WTC11 (cell line): ENCODE results near the gene NME4. TPM values are rescaled to one million over a fixed set of nuclear protein-coding genes. Genes with fewer than 3 reads are reported as not detected.

Experiments
- ATAC-seq: fragments of 200-7000 bp; cut with Tn5 transposase; 2 replicates; pipeline ENCODE4 v1.10.0; 2021; ENCODE audit warnings: mild to moderate bottlenecking, moderate library complexity
- CTCF ChIA-PET: fragments of 300-600 bp; sonication (Branson Sonifier 250); formaldehyde crosslinking; loops from one replicate; lab custom pipeline; 2021; ENCODE audit warnings: antibody characterized with exemption; lab: Charles Lee
- POLR2A ChIA-PET: fragments of 350-600 bp; sonication (Branson Sonifier 250); formaldehyde crosslinking; loops from one replicate; lab custom pipeline; 2021; ENCODE audit warnings: antibody characterized with exemption; lab: Charles Lee
- DNase-seq: peaks from one replicate; pipeline ENCODE4 v3.0.0; 2021; ENCODE audit warnings: low spot score
- H3K27ac Mint-ChIP-seq: 2 replicates; pipeline ENCODE4 v1.8.0; 2021; ENCODE audit warnings: mixed read lengths
- H3K27me3 Mint-ChIP-seq: 2 replicates; pipeline ENCODE4 v1.8.0; 2021; ENCODE audit warnings: low read depth, mild to moderate bottlenecking, moderate library complexity, mixed read lengths
- H3K36me3 Mint-ChIP-seq: 2 replicates; pipeline ENCODE4 v1.8.0; 2021; ENCODE audit warnings: mixed read lengths
- H3K4me1 Mint-ChIP-seq: 2 replicates; pipeline ENCODE4 v1.8.0; 2022; ENCODE audit warnings: mixed read lengths
- H3K4me3 Mint-ChIP-seq: 2 replicates; pipeline ENCODE4 v1.8.0; 2021; ENCODE audit warnings: mild to moderate bottlenecking, moderate library complexity, mixed read lengths
- H3K9me3 Mint-ChIP-seq: 2 replicates; pipeline ENCODE4 v1.8.0; 2021; ENCODE audit warnings: mixed read lengths
- AR ChIP-seq: fragments of 250-450 bp; sonication (Bioruptor Pico); IDR thresholded peaks from 2 replicates; pipeline ENCODE4 v1.9.0; 2021; ENCODE audit warnings: mild to moderate bottlenecking
- CDX4 ChIP-seq: fragments of 250-450 bp; sonication (Bioruptor Pico); IDR thresholded peaks from 2 replicates; pipeline ENCODE4 v1.9.0; 2021; ENCODE audit warnings: moderate library complexity, mild to moderate bottlenecking, inconsistent platforms, borderline replicate concordance
- EMX1 ChIP-seq: fragments of 250-450 bp; sonication (Bioruptor Pico); IDR thresholded peaks from 2 replicates; pipeline ENCODE4 v1.8.0; 2021; ENCODE audit warnings: mild to moderate bottlenecking
- ERG ChIP-seq: fragments of 250-450 bp; sonication (Bioruptor Pico); IDR thresholded peaks from 2 replicates; pipeline ENCODE4 v1.8.0; 2021; ENCODE audit warnings: mild to moderate bottlenecking
- FOXJ3 ChIP-seq: sonication (generic); formaldehyde crosslinking; IDR thresholded peaks from 2 replicates; pipeline ENCODE4 v1.9.0; 2021; ENCODE audit warnings: missing genetic modification reagents, mild to moderate bottlenecking, borderline replicate concordance
- GRHL2 ChIP-seq: fragments of 250-450 bp; sonication (Bioruptor Pico); IDR thresholded peaks from 2 replicates; pipeline ENCODE4 v1.8.0; 2022; ENCODE audit warnings: mild to moderate bottlenecking, moderate library complexity; ENCODE audit not compliant: insufficient replicate concordance, severe bottlenecking
- NFE2L1 ChIP-seq: sonication (generic); formaldehyde crosslinking; IDR thresholded peaks from 2 replicates; pipeline ENCODE4 v1.8.1; 2023; ENCODE audit warnings: missing genetic modification reagents
- NR2C2 ChIP-seq: sonication (generic); formaldehyde crosslinking; IDR thresholded peaks from 2 replicates; pipeline ENCODE4 v1.8.0; 2022; ENCODE audit warnings: mild to moderate bottlenecking, missing genetic modification reagents
- PREB ChIP-seq: sonication (generic); formaldehyde crosslinking; IDR thresholded peaks from 2 replicates; pipeline ENCODE4 v1.8.1; 2022; ENCODE audit warnings: mild to moderate bottlenecking, missing genetic modification reagents, moderate library complexity, borderline replicate concordance
- PRRX2 ChIP-seq: fragments of 250-450 bp; sonication (Bioruptor Pico); IDR thresholded peaks from 2 replicates; pipeline ENCODE4 v1.8.0; 2021; ENCODE audit warnings: mild to moderate bottlenecking
- SMAD4 ChIP-seq: sonication (generic); formaldehyde crosslinking; IDR thresholded peaks from 2 replicates; pipeline ENCODE4 v1.8.0; 2022; ENCODE audit warnings: mild to moderate bottlenecking, missing genetic modification reagents
- TEAD4 ChIP-seq: sonication (generic); formaldehyde crosslinking; IDR thresholded peaks from 2 replicates; pipeline ENCODE4 v1.8.0; 2022; ENCODE audit warnings: mild to moderate bottlenecking, missing genetic modification reagents
- ZNF138 ChIP-seq: sonication (generic); formaldehyde crosslinking; conservative IDR thresholded peaks from 2 replicates; pipeline ENCODE4 v1.8.1; 2022; ENCODE audit warnings: mild to moderate bottlenecking, moderate library complexity, missing genetic modification reagents
- ZNF263 ChIP-seq: sonication (generic); formaldehyde crosslinking; IDR thresholded peaks from 2 replicates; pipeline ENCODE4 v1.8.1; 2022; ENCODE audit warnings: low read depth, mild to moderate bottlenecking, moderate library complexity, missing genetic modification reagents
- ZNF423 ChIP-seq: fragments of 250-450 bp; sonication (Bioruptor Pico); IDR thresholded peaks from 2 replicates; pipeline ENCODE4 v2.1.2; 2022; ENCODE audit warnings: mild to moderate bottlenecking, moderate library complexity
- total RNA-seq: library from RNA; stranded (reverse); gene quantifications from 3 replicates; pipeline ENCODE4 v1.2.3, GENCODE V29; 2021
- TF ChIP-seq, protein P1 (sequence below): sonication (generic); formaldehyde crosslinking; IDR thresholded peaks from 2 replicates; pipeline ENCODE4 v1.8.1; 2023; ENCODE audit warnings: mild to moderate bottlenecking, missing genetic modification reagents
- TF ChIP-seq, protein P2 (sequence below): sonication (generic); formaldehyde crosslinking; IDR thresholded peaks from 2 replicates; pipeline ENCODE4 v1.8.0; 2023; ENCODE audit warnings: missing genetic modification reagents
- TF ChIP-seq, protein P3 (sequence below): sonication (generic); formaldehyde crosslinking; IDR thresholded peaks from 2 replicates; pipeline ENCODE4 v1.8.0; 2022; ENCODE audit warnings: mild to moderate bottlenecking, missing genetic modification reagents

NME4 gene
- total RNA-seq, 1 experiment from 2014 or later: 467 TPM

GRCh38 chr16:354971-355461 is 42.0 kb upstream of the NME4 start:
- Mint-ChIP-seq H3K4me1 (peaks cover 6% of the 10 kb centered on the region), H3K4me3 (no peak overlapping the region), H3K27me3 (no peaks in the 10 kb centered on the region; the same call in 1 of the 2 replicates), H3K36me3 (peaks cover 6% of the 10 kb centered on the region; the same call in 1 of the 2 replicates), H3K27ac (no peak overlapping the region), H3K9me3 (no peaks in the 10 kb centered on the region)
- ChIA-PET CTCF (interaction anchor here (0.6 to 1.2 kb wide), 3 partner anchors 228 to 359 kb away, joined by 3 to 4 read pairs (median 3); no protein-coding TSS in a partner anchor), POLR2A (no interaction called here)
- DNase-seq: no peak
- no peak for ATAC-seq
- no peak for TF ChIP-seq EMX1 (CRISPR knock-in tag)
- no peak for TF ChIP-seq NR2C2 (CRISPR knock-in tag)
- TF ChIP-seq ZNF423 (CRISPR knock-in tag): no peak
- no peak for TF ChIP-seq FOXJ3
- no peak for TF ChIP-seq NFE2L1 (CRISPR knock-in tag)
- no peak for TF ChIP-seq ERG (CRISPR knock-in tag)
- no peak for TF ChIP-seq PRRX2
- TF ChIP-seq SMAD4 (CRISPR knock-in tag): no peak
- TF ChIP-seq, protein P1, sequence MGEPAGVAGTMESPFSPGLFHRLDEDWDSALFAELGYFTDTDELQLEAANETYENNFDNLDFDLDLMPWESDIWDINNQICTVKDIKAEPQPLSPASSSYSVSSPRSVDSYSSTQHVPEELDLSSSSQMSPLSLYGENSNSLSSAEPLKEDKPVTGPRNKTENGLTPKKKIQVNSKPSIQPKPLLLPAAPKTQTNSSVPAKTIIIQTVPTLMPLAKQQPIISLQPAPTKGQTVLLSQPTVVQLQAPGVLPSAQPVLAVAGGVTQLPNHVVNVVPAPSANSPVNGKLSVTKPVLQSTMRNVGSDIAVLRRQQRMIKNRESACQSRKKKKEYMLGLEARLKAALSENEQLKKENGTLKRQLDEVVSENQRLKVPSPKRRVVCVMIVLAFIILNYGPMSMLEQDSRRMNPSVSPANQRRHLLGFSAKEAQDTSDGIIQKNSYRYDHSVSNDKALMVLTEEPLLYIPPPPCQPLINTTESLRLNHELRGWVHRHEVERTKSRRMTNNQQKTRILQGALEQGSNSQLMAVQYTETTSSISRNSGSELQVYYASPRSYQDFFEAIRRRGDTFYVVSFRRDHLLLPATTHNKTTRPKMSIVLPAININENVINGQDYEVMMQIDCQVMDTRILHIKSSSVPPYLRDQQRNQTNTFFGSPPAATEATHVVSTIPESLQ (CRISPR knock-in tag): no peak
- TF ChIP-seq ZNF138 (CRISPR knock-in tag): no peak
- no peak for TF ChIP-seq PREB (CRISPR knock-in tag)
- TF ChIP-seq CDX4 (CRISPR knock-in tag): no peak
- TF ChIP-seq, protein P2, sequence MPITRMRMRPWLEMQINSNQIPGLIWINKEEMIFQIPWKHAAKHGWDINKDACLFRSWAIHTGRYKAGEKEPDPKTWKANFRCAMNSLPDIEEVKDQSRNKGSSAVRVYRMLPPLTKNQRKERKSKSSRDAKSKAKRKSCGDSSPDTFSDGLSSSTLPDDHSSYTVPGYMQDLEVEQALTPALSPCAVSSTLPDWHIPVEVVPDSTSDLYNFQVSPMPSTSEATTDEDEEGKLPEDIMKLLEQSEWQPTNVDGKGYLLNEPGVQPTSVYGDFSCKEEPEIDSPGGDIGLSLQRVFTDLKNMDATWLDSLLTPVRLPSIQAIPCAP (CRISPR knock-in tag): no peak
- TF ChIP-seq, protein P3, sequence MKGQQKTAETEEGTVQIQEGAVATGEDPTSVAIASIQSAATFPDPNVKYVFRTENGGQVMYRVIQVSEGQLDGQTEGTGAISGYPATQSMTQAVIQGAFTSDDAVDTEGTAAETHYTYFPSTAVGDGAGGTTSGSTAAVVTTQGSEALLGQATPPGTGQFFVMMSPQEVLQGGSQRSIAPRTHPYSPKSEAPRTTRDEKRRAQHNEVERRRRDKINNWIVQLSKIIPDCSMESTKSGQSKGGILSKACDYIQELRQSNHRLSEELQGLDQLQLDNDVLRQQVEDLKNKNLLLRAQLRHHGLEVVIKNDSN: no peak
- TF ChIP-seq TEAD4: no peak
- no peak for TF ChIP-seq GRHL2 (CRISPR knock-in tag)
- TF ChIP-seq ZNF263: no peak

- no peak for TF ChIP-seq AR (CRISPR knock-in tag)
- H3K27ac Mint-ChIP-seq: no peak overlapping the region
- no peak for DNase-seq
- H3K4me3 Mint-ChIP-seq: no peak overlapping the region
- no peaks in the 10 kb centered on the region for H3K9me3 Mint-ChIP-seq
- no peak for ATAC-seq
- no peaks in the 10 kb centered on the region for H3K36me3 Mint-ChIP-seq
- no peaks in the 10 kb centered on the region for H3K4me1 Mint-ChIP-seq
- ChIA-PET POLR2A (no interaction called here), CTCF (interaction anchor here (0.6 kb wide), 1 partner anchor 131 kb away, joined by 3 read pairs; no protein-coding TSS in a partner anchor)
- no peaks in the 10 kb centered on the region for H3K27me3 Mint-ChIP-seq
These were observed 40.3 kb upstream of the NME4 start for GRCh38 chr16:356741-357140.
